Peyer's patch (tissue), 4 donors: Measurements from ENCODE around the gene FEZ2.

Source experiments
- POLR2A ChIP-seq, 2 donors: fragments of 450-650 bp; IDR thresholded peaks; one replicate each; pipeline ENCODE4 v1.5.1; 2017; ENCODE audit warnings: antibody characterized with exemption in 2 of 2, mild to moderate bottlenecking in 2 of 2, moderate library complexity in 2 of 2
- TF ChIP-seq, protein P1 (sequence below), 6 experiments: fragments of 450-650 bp in 4 of 6; fragments of 200-600 bp in 2 of 6; sonication (generic) in 1 of 6; IDR thresholded peaks; one replicate each; pipeline ENCODE4 v1.5.1; 2017 to 2019; ENCODE audit warnings: antibody characterized with exemption in 6 of 6, mild to moderate bottlenecking in 3 of 6, moderate library complexity in 1 of 6

DNA sequence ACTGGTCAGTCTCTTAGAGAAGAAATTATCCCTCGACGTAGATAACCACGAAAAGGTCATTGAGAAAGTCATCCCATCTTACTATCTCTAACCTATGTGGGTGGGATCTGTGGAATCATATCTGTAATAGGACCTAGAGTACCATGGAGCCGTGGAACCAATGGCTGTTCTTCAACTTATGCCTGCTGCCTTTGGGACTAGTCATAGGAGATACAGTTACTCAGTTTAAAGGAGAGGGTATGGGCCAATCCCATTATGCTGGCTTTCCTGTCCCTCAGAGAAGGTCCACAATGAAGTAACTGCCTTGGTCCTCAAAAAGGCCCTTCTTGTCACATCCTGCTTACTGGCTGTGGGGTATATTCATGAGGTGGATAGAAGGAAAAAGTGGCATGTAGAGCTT, 77.5 kb downstream of the FEZ2 start:
- TF ChIP-seq, protein P1, sequence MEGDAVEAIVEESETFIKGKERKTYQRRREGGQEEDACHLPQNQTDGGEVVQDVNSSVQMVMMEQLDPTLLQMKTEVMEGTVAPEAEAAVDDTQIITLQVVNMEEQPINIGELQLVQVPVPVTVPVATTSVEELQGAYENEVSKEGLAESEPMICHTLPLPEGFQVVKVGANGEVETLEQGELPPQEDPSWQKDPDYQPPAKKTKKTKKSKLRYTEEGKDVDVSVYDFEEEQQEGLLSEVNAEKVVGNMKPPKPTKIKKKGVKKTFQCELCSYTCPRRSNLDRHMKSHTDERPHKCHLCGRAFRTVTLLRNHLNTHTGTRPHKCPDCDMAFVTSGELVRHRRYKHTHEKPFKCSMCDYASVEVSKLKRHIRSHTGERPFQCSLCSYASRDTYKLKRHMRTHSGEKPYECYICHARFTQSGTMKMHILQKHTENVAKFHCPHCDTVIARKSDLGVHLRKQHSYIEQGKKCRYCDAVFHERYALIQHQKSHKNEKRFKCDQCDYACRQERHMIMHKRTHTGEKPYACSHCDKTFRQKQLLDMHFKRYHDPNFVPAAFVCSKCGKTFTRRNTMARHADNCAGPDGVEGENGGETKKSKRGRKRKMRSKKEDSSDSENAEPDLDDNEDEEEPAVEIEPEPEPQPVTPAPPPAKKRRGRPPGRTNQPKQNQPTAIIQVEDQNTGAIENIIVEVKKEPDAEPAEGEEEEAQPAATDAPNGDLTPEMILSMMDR (IDR thresholded peaks at IDR 0.05) = no peak
- no peak for TF ChIP-seq POLR2A (IDR thresholded peaks at IDR 0.05)
